Neural cell (in vitro differentiated cells): ENCODE results near the gene NHS. TPM values are rescaled to one million over a fixed set of nuclear protein-coding genes. Genes with fewer than 3 reads are reported as not detected.

Source experiments
- H2AFZ ChIP-seq: fragments of 200-600, 300-800 bp; sonication (generic), shearing (Covaris generic); 2 replicates; pipeline ENCODE4 v1.6.0; 2014; ENCODE audit warnings: low read depth, mild to moderate bottlenecking, antibody characterized with exemption, low read length, moderate library complexity
- H3F3A ChIP-seq: fragments of 200-600 bp; shearing (Covaris generic); 2 replicates; pipeline ENCODE4 v1.6.1; 2016; ENCODE audit warnings: mild to moderate bottlenecking, moderate library complexity, mixed read lengths, antibody characterized with exemption, low read length; ENCODE audit not compliant: insufficient read depth, poor library complexity, severe bottlenecking
- H3K27ac ChIP-seq: fragments of 200-600, 300-800 bp; sonication (generic), shearing (Covaris generic); 2 replicates; pipeline ENCODE4 v1.5.1; 2014; ENCODE audit warnings: mild to moderate bottlenecking, low read length, moderate library complexity
- H3K27me3 ChIP-seq: fragments of 300-800, 200-600 bp; sonication (generic), shearing (Covaris generic); 2 replicates; pipeline ENCODE4 v1.6.0; 2014; ENCODE audit warnings: mild to moderate bottlenecking, low read depth, low read length, moderate library complexity; ENCODE audit not compliant: insufficient read depth
- H3K36me3 ChIP-seq: fragments of 300-800, 200-600 bp; sonication (generic), shearing (Covaris generic); 2 replicates; pipeline ENCODE4 v1.5.1; 2014; ENCODE audit warnings: mild to moderate bottlenecking, antibody characterized with exemption, low read length, moderate library complexity; ENCODE audit not compliant: insufficient read depth
- H3K4me2 ChIP-seq: fragments of 300-800, 200-600 bp; sonication (generic), shearing (Covaris generic); 2 replicates; pipeline ENCODE4 v1.6.0; 2014; ENCODE audit warnings: mild to moderate bottlenecking, low read length
- H3K4me3 ChIP-seq: fragments of 300-800, 200-600 bp; sonication (generic), shearing (Covaris generic); 2 replicates; pipeline ENCODE4 v1.5.1; 2014; ENCODE audit warnings: mild to moderate bottlenecking, low read length, moderate library complexity
- H3K79me2 ChIP-seq: fragments of 200-600 bp; shearing (Covaris generic); replicated peaks from 2 replicates; pipeline ENCODE4 v1.6.0; 2014; ENCODE audit warnings: mild to moderate bottlenecking, low read length, moderate library complexity; ENCODE audit not compliant: insufficient read depth
- H3K9ac ChIP-seq: fragments of 300-800, 200-600 bp; sonication (generic), shearing (Covaris generic); 2 replicates; pipeline ENCODE4 v1.6.1; 2016; ENCODE audit warnings: mild to moderate bottlenecking, low read length, mixed read lengths
- H3K9me2 ChIP-seq: fragments of 200-600 bp; shearing (Covaris generic); 2 replicates; pipeline ENCODE4 v1.6.1; 2016; ENCODE audit warnings: mild to moderate bottlenecking, low read length, mixed read lengths; ENCODE audit not compliant: insufficient read depth
- H3K9me3 ChIP-seq: fragments of 200-600, 300-800 bp; sonication (generic), shearing (Covaris generic); 2 replicates; pipeline ENCODE4 v1.6.1; 2016; ENCODE audit warnings: mild to moderate bottlenecking, mixed run types, low read length, moderate library complexity, mixed read lengths
- H4K20me1 ChIP-seq: fragments of 200-600 bp; shearing (Covaris generic); 2 replicates; pipeline ENCODE4 v1.6.1; 2016; ENCODE audit warnings: mild to moderate bottlenecking, mixed run types; ENCODE audit not compliant: insufficient read depth
- EP300 ChIP-seq: fragments of 450-650 bp; conservative IDR thresholded peaks from 2 replicates; pipeline ENCODE4 v1.6.1; 2014; ENCODE audit warnings: antibody characterized with exemption, mild to moderate bottlenecking, moderate library complexity; ENCODE audit not compliant: poor library complexity, severe bottlenecking
- EZH2 ChIP-seq: fragments of 200-600, 300-800 bp; shearing (Covaris generic), sonication (generic); IDR thresholded peaks from 2 replicates; pipeline ENCODE4 v1.6.1; 2014; ENCODE audit warnings: antibody characterized with exemption, low read length, borderline replicate concordance, mild to moderate bottlenecking; ENCODE audit not compliant: insufficient read depth, poor library complexity, severe bottlenecking
- MXI1 ChIP-seq: fragments of 450-650 bp; conservative IDR thresholded peaks from 2 replicates; pipeline ENCODE4 v1.6.1; 2014; ENCODE audit warnings: antibody characterized with exemption, mild to moderate bottlenecking; ENCODE audit not compliant: poor library complexity, severe bottlenecking
- POLR2AphosphoS5 ChIP-seq: IDR thresholded peaks from 2 replicates; pipeline ENCODE4 v1.6.1; 2012
- RAD21 ChIP-seq: fragments of 450-650 bp; conservative IDR thresholded peaks from 2 replicates; pipeline ENCODE4 v1.6.1; 2014; ENCODE audit warnings: antibody characterized with exemption, mild to moderate bottlenecking, moderate library complexity
- REST ChIP-seq: IDR thresholded peaks from 2 replicates; pipeline ENCODE4 v1.6.1; 2012; ENCODE audit warnings: borderline replicate concordance
- SMC3 ChIP-seq: fragments of 450-650 bp; conservative IDR thresholded peaks from 2 replicates; pipeline ENCODE4 v1.6.1; 2014; ENCODE audit warnings: antibody characterized with exemption, mild to moderate bottlenecking, moderate library complexity; ENCODE audit not compliant: poor library complexity
- TAF1 ChIP-seq: IDR thresholded peaks from 2 replicates; pipeline ENCODE4 v1.6.1; 2012; ENCODE audit warnings: low read depth
- polyA plus RNA-seq: library from polyadenylated mRNA; depleted of rRNA; stranded (reverse); fragments of >200 nt; gene quantifications from 2 replicates; pipeline ENCODE4 v1.2.3, GENCODE V29; 2014
- TF ChIP-seq, protein P1 (sequence below): fragments of 450-650 bp; IDR thresholded peaks from 2 replicates; pipeline ENCODE4 v1.5.1; 2014; ENCODE audit warnings: antibody characterized with exemption, mild to moderate bottlenecking, moderate library complexity; ENCODE audit not compliant: poor library complexity, severe bottlenecking

The NHS gene
- polyA plus RNA-seq, 1 donor from 2014 or later, result 1.9 TPM

DNA sequence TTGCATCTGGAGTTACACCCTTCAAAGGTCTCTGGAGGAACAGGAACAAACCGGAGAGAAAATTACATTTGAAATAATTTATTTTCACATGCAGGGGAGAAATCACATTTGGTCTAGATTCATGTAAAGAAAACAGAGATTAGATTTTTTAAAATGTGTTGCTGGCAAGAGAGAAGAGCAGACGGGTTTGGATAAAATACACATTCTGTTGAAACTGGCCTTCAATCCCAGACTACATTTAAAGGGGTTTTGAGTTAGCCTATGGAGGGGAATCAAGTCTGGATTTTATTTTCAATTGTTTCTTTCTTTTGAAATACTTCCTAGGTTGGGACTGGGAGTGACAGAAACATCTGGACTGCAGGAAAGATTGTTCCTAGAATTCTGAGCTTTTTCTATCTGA is 180.8 kb downstream of the NHS start:
- Histone ChIP-seq H3K4me2 (no peak overlapping the region), H3K27ac (no peak overlapping the region), H2AFZ (no peak overlapping the region), H3K9me2 (no peaks in the 10 kb centered on the region), H3K36me3 (no peaks in the 10 kb centered on the region), H3F3A (no peaks in the 10 kb centered on the region), H4K20me1 (no peaks in the 10 kb centered on the region), H3K27me3 (no peaks in the 10 kb centered on the region), H3K79me2 (no peaks in the 10 kb centered on the region), H3K9me3 (no peaks in the 10 kb centered on the region), H3K4me3 (no peak overlapping the region), H3K9ac (no peak overlapping the region)
- TF ChIP-seq REST (no peak), TAF1 (no peak), SMC3 (no peak), EZH2 (no peak), POLR2AphosphoS5 (no peak), EP300 (no peak), RAD21 (no peak), MXI1 (no peak)
- TF ChIP-seq, protein P1, sequence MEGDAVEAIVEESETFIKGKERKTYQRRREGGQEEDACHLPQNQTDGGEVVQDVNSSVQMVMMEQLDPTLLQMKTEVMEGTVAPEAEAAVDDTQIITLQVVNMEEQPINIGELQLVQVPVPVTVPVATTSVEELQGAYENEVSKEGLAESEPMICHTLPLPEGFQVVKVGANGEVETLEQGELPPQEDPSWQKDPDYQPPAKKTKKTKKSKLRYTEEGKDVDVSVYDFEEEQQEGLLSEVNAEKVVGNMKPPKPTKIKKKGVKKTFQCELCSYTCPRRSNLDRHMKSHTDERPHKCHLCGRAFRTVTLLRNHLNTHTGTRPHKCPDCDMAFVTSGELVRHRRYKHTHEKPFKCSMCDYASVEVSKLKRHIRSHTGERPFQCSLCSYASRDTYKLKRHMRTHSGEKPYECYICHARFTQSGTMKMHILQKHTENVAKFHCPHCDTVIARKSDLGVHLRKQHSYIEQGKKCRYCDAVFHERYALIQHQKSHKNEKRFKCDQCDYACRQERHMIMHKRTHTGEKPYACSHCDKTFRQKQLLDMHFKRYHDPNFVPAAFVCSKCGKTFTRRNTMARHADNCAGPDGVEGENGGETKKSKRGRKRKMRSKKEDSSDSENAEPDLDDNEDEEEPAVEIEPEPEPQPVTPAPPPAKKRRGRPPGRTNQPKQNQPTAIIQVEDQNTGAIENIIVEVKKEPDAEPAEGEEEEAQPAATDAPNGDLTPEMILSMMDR, result no peak

GRCh38 chrX:17559728-17560379 is 184.9 kb downstream of the NHS start:
- Histone ChIP-seq H3K9me2 (no peaks in the 10 kb centered on the region), H2AFZ (no peak overlapping the region), H3K36me3 (no peaks in the 10 kb centered on the region), H4K20me1 (no peaks in the 10 kb centered on the region), H3K9ac (no peak overlapping the region), H3K79me2 (no peaks in the 10 kb centered on the region), H3K4me3 (no peak overlapping the region), H3K27ac (no peak overlapping the region), H3K4me2 (no peak overlapping the region), H3F3A (no peaks in the 10 kb centered on the region), H3K9me3 (no peaks in the 10 kb centered on the region), H3K27me3 (no peaks in the 10 kb centered on the region)
- TF ChIP-seq SMC3 (no peak), TAF1 (no peak), EP300 (no peak), EZH2 (no peak), RAD21 (no peak), POLR2AphosphoS5 (no peak), REST (no peak), MXI1 (no peak)
- TF ChIP-seq, protein P1, result no peak
